ENCODE measurements around the gene SLFN12L. TPM values are rescaled to one million over a fixed set of nuclear protein-coding genes. Genes with fewer than 3 reads are reported as not detected.
A peak's percentile ranks its signal among the peaks of the same experiment; 100 is the strongest.
"Not testable (repeated sequence)": the region's sequence is repeated elsewhere in the genome, so short reads cannot be mapped to it uniquely, and the experiment has no call there.

Gene SLFN12L
- total RNA-seq, 2 donors from 2014 or later: 56.1 to 72.2 TPM

DNA sequence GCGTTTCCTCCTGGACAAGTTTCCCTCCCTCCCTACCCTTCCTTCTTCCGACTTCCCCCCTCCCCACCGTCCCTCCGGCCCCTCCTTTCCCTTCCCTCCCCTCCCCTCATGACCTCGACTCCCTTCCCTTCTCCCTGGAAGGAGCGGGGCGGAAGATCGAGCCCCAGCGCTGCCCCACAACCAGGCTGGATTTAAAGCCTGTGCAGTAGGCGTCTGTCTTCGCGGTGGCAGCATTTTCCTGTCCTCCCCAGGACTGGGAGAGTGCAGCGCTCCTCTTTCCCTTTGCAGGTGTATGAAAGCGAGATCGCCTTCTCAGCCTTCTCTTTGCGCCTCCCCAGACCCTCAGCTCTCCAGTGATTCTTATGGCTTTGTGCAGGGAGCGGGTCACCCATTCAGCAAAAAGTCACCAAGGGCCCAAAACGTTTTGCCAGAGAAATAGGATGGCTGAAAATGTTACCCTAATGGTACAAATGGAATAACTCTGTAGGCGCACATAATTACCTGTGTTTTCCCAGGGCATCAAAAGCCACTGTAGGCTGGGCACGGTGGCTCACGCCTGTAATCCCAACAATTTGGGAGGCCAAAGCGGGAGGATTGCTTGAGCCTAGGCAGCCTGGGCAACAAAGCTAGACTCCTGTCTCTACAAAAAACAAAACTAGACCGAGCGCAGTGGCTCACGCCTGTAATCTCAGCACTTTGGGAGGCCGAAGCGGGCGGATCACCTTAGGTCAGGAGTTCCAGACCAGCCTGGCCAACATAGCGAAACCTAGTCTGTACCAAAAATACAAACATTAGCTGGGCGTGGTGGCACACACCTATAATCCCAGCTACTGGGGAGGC lies 40.8 kb downstream of the SLFN12L start:
- no peaks in the 10 kb centered on the region for H3K9me3 Mint-ChIP-seq
- no peak overlapping the region for H3K27ac Mint-ChIP-seq
- peaks cover 90% of the 10 kb centered on the region for H3K36me3 Mint-ChIP-seq (ENCODE audit: low read depth)
- peaks cover 20% of the 10 kb centered on the region for H3K4me1 Mint-ChIP-seq
- no peaks in the 10 kb centered on the region for H3K27me3 Mint-ChIP-seq
- H3K4me3 Mint-ChIP-seq: no peak overlapping the region
- no peak for ATAC-seq (replicated peaks)

DNA sequence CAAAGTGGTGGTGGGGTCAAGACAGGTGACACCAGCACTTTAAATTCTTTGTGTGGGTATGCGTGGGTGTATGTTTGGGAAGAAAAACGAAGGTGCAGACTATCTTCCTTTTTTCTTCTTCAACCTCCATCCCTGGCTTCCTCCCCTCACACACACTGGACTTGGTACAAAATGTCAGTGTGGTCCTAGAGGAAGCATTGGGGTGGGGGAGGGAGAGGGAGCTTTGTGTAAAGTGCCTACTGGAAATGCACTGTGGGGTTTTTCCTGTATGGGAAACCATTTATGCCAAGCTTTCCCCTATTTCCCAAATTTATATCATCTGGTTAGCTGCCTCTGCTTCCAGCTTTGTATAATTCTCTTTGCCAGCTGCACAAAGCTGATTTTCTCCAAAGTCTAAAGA lies 44.4 kb downstream of the SLFN12L start:
- Mint-ChIP-seq H3K9me3 (no peaks in the 10 kb centered on the region), H3K4me3 (no peak overlapping the region), H3K27me3 (no peaks in the 10 kb centered on the region), H3K4me1 (peaks cover 21% of the 10 kb centered on the region), H3K27ac (no peak overlapping the region), H3K36me3 (ENCODE audit: low read depth) (peaks cover 83% of the 10 kb centered on the region)
- ATAC-seq (replicated peaks): no peak

DNA sequence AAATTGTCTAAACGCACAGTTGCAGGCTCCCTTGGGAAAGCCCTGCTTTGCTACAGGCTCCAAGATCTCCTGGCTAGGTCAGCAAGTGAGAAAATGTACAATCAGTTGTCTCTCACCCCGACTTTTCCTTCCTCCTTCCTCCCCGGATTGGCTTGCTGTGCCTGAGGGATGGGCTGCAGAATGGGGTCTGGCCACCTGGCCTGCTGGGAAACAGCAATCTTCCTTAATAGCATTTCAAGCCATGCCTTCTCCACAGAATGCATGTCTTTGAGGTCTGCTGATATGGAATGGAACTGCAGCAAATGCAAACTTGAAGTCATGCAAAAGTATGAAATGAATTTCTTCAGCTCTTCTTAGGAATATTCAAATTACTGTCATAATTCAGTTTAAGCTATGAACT lies 46.1 kb downstream of the SLFN12L start:
- Mint-ChIP-seq H3K4me1 (peaks cover 30% of the 10 kb centered on the region), H3K27me3 (no peaks in the 10 kb centered on the region), H3K27ac (no peak overlapping the region), H3K4me3 (no peak overlapping the region), H3K9me3 (no peaks in the 10 kb centered on the region), H3K36me3 (ENCODE audit: low read depth) (peaks cover 87% of the 10 kb centered on the region)
- ATAC-seq (replicated peaks): no peak

DNA sequence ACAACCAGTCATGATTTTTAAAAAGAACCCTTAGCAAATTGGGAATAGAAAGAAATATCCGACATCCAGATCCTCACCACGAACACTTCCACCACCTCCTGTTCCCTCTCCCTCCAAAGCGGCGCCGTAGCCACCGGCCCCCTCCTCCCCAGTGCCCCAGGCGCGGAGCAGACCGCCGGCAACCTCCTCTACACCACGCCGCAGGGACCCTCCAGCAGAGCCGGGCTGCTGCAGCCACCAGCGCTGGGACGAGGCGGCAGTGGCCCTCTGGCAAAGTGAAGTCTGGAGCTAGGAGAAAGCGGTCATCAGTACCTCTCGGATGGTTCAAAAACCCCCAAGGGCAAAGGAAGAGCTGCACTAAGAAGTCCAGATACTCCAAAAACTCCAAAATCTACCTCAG lies 47.5 kb downstream of the SLFN12L start:
- Mint-ChIP-seq H3K27me3 (no peaks in the 10 kb centered on the region), H3K27ac (no peak overlapping the region), H3K36me3 (ENCODE audit: low read depth) (peaks cover 92% of the 10 kb centered on the region), H3K9me3 (no peaks in the 10 kb centered on the region), H3K4me1 (peaks cover 39% of the 10 kb centered on the region), H3K4me3 (no peak overlapping the region)
- no peak for ATAC-seq (replicated peaks)

DNA sequence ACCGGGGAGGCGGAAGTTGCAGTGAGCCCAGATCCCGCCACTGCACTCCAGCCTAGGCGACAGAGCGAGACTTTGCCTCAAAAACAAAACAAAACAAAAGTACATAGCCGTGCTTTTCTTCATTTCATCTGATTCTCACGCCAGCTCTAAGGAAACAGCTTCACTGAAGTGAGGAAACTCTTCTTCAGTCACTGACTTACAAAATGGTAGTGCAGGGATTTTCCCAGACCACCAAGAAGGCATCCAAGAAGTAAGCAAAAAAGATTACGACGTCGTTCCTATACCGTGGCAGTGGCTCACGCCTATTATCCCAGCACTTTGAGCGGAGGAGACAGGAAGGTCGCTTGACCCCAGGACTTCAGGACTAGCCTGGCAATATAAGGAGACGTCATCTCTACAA lies 48.5 kb downstream of the SLFN12L start:
- no peak for ATAC-seq (replicated peaks)
- no peaks in the 10 kb centered on the region for H3K9me3 Mint-ChIP-seq
- H3K36me3 Mint-ChIP-seq (ENCODE audit: low read depth): peaks cover 93% of the 10 kb centered on the region
- no peak overlapping the region for H3K27ac Mint-ChIP-seq
- peak overlapping the region; percentile 91 for H3K4me3 Mint-ChIP-seq
- H3K4me1 Mint-ChIP-seq: peaks cover 43% of the 10 kb centered on the region
- H3K27me3 Mint-ChIP-seq: no peaks in the 10 kb centered on the region

DNA sequence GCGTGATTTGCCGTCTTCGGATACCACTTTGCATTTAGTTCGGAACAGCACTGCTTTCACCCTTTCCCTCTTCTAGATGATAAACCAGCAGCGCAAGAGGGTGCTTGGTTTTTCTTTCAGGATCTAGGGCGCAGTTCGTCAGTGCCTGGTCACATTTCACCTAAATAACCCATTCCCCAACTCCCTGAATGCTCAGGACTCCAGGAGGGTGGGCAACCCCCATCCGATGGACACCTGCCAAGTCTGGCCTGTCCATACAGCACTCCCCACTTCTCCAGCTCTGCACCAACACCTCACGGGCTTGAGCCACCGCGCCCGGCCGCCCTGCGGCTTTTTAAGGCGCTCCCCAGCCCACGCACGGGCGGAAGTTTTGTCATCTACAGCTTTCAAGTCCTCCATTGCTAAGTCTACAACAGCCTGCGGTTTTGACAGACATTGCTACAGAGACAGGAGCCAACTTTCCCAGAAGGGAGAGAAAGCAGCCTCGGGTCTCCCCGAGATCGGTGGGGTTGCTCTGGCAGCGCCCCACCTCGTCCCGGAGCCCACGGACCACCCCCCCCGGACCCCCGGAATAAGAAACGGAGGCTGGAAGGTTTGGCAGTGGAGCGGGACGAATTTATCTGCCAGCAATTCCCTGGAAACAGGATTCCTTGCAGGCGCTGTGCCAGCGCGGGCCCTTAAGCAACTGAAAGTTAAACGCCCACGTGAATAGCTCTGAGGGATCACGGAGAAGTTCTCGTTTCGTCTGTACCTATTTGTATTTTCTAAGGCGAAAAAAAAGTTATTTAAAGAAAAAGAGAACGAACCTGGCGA lies 50.4 kb downstream of the SLFN12L start:
- Mint-ChIP-seq H3K4me3 (peak overlapping the region; percentile 91), H3K36me3 (ENCODE audit: low read depth) (peaks cover 92% of the 10 kb centered on the region), H3K27ac (peak overlapping the region; percentile 91), H3K27me3 (no peaks in the 10 kb centered on the region), H3K4me1 (peaks cover 35% of the 10 kb centered on the region), H3K9me3 (no peaks in the 10 kb centered on the region)
- peak; percentile 83 for ATAC-seq (replicated peaks)

DNA sequence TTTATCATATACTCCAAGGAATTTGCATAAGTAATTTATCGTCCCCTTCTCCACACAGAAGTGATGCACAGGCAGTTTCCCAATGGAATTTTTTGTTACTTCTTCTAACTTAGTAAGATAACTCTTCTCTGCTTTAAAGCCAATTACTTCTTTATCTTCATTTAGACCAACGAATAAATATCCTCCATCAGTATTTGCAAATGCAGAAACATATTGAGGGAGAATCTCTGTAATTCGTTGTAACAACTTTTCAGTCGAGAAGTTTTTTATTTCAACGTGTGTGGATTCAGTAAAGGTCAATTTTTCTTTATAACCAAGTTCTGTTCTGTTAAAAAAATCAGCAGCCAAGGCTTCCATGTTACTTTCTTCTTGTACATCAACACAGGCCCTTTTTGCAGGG lies 58.2 kb downstream of the SLFN12L start:
- Mint-ChIP-seq H3K36me3 (ENCODE audit: low read depth) (peaks cover 91% of the 10 kb centered on the region), H3K4me3 (no peak overlapping the region), H3K9me3 (no peaks in the 10 kb centered on the region), H3K27me3 (no peaks in the 10 kb centered on the region), H3K4me1 (peaks cover 30% of the 10 kb centered on the region), H3K27ac (no peak overlapping the region)
- ATAC-seq (replicated peaks): no peak

DNA sequence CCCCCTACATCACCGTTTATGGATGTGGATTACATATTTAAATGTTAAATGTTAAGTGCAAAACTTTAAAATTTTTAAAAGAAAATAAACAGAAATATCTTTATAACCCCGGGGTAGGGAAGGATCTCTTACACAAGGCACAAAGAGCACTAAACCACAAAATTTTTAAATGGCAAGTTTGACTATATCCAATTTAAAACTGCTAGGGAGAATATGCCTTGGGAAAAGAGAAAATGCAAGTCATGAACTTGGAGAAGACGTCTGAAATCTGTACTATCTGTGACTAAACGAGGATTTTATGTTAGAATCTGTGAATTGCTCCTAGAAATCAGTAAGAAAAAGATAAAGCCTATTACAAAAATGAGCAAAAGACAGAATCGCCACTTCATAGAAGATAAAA lies 60.2 kb downstream of the SLFN12L start:
- peaks cover 89% of the 10 kb centered on the region for H3K36me3 Mint-ChIP-seq (ENCODE audit: low read depth)
- ATAC-seq (replicated peaks): no peak
- no peaks in the 10 kb centered on the region for H3K27me3 Mint-ChIP-seq
- peaks cover 26% of the 10 kb centered on the region for H3K4me1 Mint-ChIP-seq
- no peak overlapping the region for H3K27ac Mint-ChIP-seq
- no peak overlapping the region for H3K4me3 Mint-ChIP-seq
- H3K9me3 Mint-ChIP-seq: no peaks in the 10 kb centered on the region

DNA sequence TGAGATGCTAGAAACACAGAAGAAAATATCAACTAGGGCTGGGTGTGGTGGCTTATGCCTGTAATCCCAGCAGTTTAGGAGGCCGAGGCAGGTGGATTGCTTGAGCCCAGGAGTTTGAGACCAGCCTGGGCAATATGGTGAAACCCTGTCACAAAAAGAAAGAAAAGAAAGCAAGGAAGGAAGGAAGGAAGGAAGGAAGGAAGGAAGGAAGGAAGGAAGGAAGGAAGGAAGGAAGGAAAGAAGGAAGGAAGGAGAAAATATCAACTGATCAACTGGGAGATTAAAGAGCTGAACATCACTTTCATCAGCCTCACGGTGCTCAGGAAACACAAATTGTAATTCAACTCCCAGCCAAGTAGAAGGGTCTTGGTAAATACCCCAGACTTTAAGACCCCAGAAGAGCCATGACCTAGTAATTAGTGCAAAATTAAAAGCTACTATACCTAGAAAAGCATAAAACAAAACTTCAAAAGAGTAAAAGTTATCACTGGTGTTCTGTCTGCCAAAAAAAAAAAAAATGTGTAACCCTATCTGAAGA lies 61.1 kb downstream of the SLFN12L start:
- Mint-ChIP-seq H3K4me3 (no peak overlapping the region), H3K27ac (no peak overlapping the region), H3K9me3 (no peaks in the 10 kb centered on the region), H3K27me3 (no peaks in the 10 kb centered on the region), H3K36me3 (ENCODE audit: low read depth) (peaks cover 88% of the 10 kb centered on the region), H3K4me1 (peaks cover 28% of the 10 kb centered on the region)
- ATAC-seq (replicated peaks): no peak

DNA sequence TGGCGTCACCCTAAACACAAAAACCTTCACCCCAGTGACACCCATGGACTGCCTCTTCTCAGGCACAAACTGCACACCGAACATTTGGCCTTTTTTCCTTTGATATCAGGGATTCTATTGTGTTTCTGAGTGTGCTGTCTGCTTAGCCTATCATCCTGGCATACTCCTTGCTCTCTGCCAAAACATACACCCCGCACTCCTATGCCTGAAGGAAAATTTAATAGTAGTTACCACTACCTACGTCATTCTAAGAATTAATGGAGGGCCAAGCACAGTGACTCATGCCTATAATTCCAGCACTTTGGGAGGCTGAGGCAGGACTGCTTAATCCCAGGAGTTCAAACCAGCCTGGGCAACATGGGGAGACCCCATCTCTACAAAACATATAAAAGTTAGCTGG lies 69.0 kb downstream of the SLFN12L start:
- H3K4me3 Mint-ChIP-seq: no peak overlapping the region
- no peaks in the 10 kb centered on the region for H3K27me3 Mint-ChIP-seq
- H3K4me1 Mint-ChIP-seq: peaks cover 35% of the 10 kb centered on the region
- H3K27ac Mint-ChIP-seq: peak overlapping the region; percentile 75
- H3K36me3 Mint-ChIP-seq (ENCODE audit: low read depth): peaks cover 28% of the 10 kb centered on the region
- no peaks in the 10 kb centered on the region for H3K9me3 Mint-ChIP-seq
- no peak for ATAC-seq (replicated peaks)

DNA sequence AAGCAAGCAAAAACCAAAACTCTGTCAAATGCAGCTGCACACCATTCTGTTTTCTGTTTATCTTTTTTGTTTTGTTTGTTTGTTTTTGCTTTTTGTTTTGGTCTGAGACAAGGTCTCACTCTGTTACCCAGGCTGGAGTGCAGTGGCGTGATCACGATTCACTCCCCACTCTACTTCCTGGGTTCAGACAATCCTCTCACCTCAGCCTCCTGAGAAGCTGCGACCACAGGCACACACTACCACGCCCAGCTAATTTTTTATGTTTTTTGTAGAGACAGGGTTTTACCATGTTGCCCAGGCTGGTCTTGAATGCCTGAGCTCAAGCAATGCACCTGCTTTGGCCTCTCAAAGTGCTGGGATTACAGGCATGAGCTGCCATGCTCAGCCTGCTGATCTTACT lies 69.7 kb downstream of the SLFN12L start:
- peaks cover 35% of the 10 kb centered on the region for H3K4me1 Mint-ChIP-seq
- peaks cover 22% of the 10 kb centered on the region for H3K36me3 Mint-ChIP-seq (ENCODE audit: low read depth)
- no peak overlapping the region for H3K27ac Mint-ChIP-seq
- no peak overlapping the region for H3K4me3 Mint-ChIP-seq
- H3K27me3 Mint-ChIP-seq: no peaks in the 10 kb centered on the region
- ATAC-seq (replicated peaks): peak; percentile 45
- no peaks in the 10 kb centered on the region for H3K9me3 Mint-ChIP-seq

DNA sequence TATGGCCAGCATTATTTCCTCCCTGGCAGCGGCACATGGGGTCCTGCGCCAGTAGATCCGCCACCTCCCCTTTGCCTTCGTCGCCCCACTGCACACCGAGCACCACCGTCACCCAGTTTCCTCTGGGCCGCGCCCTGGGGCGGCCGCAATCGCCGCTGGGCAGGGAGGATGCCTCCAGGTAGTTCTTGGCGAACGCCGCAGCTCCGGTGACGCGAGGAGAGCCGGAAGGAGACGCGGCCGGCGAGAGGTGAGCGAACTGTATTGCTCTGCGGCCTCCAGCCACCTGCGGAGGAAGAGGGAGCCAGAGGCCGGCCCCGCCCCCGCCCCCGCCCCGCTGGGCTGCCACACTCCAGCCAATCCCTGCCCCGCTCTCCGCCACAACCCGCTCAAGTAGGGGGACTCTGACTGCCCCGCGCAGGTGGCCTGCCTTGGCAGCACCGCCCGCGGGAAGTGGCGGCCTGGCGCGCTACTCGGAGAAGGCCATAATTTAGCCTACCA lies 77.1 kb downstream of the SLFN12L start:
- H3K9me3 Mint-ChIP-seq: peaks cover 8% of the 10 kb centered on the region
- peak overlapping the region; percentile 67 for H3K27ac Mint-ChIP-seq
- peaks cover 23% of the 10 kb centered on the region for H3K36me3 Mint-ChIP-seq (ENCODE audit: low read depth)
- H3K4me1 Mint-ChIP-seq: peaks cover 17% of the 10 kb centered on the region
- no peaks in the 10 kb centered on the region for H3K27me3 Mint-ChIP-seq
- peak; percentile 90 for ATAC-seq (replicated peaks)
- peak overlapping the region; percentile 81 for H3K4me3 Mint-ChIP-seq

DNA sequence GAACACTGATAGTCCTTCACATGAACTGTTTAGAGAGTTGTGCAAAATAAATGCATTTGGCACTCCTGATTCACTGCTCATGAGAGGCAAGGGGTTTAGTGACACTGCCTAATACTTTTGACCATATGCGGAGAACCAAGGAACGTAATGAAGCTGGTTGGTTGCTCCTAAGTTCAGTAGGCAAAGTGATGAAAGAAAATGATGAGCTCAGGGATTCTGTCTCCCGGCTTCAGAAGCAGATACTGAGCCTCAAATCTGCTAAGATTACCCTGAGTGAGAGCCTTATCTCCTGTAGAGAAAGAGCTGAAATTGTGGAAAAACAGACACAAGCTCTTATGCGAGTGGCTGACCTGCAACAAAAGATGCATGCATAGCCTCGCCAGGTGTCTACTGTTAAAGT lies 83.4 kb downstream of the SLFN12L start:
- H3K27me3 Mint-ChIP-seq; H3K4me3 Mint-ChIP-seq; H3K36me3 Mint-ChIP-seq (ENCODE audit: low read depth): not testable (repeated sequence)

DNA sequence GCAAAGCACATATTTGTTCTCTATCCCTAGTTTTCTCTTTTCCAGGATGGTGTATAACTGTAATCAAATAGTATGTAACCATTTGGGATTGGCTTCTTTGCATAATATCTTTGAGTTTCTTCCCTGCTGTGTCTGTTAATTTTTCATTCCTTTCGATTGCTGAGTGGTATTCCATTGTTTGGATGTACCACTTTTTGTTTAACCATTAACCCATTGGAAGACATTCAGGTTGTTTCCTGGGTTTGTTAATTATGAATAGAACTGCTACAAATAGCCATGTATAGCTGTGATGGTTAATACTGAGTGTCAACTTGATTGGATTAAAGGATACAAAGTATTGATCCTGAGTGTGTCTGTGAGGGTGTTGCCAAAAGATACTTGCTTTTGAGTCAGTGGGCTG lies 84.3 kb downstream of the SLFN12L start:
- peaks cover 4% of the 10 kb centered on the region for H3K9me3 Mint-ChIP-seq
- H3K36me3 Mint-ChIP-seq (ENCODE audit: low read depth): no peaks in the 10 kb centered on the region
- H3K27ac Mint-ChIP-seq: no peak overlapping the region
- no peaks in the 10 kb centered on the region for H3K4me1 Mint-ChIP-seq
- ATAC-seq (replicated peaks): no peak
- H3K27me3 Mint-ChIP-seq: no peaks in the 10 kb centered on the region
- no peak overlapping the region for H3K4me3 Mint-ChIP-seq

More for the DNA sequence above, 83.4 kb downstream of the SLFN12L start:
- not testable (repeated sequence) for ATAC-seq (replicated peaks); H3K9me3 Mint-ChIP-seq; H3K27ac Mint-ChIP-seq; H3K4me1 Mint-ChIP-seq
